HG03108 (cell line): ENCODE results near the gene IFNW1.

ENCODE experiments used
- ATAC-seq: cut with Tn5 transposase; IDR thresholded peaks from one replicate; pipeline ENCODE4 v1.9.1; 2021; ENCODE audit warnings: moderate library complexity; ENCODE audit not compliant: unreplicated experiment

Gene IFNW1

GRCh38 chr9:21110708-21111576 is 30.7 kb downstream of the IFNW1 start:
- peak; percentile 83 for ATAC-seq

- ATAC-seq, result no peak
These were observed 36.8 kb downstream of the IFNW1 start for GRCh38 chr9:21104787-21105186.

- no peak for ATAC-seq
These were observed 39.3 kb downstream of the IFNW1 start for GRCh38 chr9:21102305-21102704.

GRCh38 chr9:21097817-21098216 is 43.8 kb downstream of the IFNW1 start:
- ATAC-seq, result no peak

- ATAC-seq, result no peak
These were observed 44.8 kb downstream of the IFNW1 start for GRCh38 chr9:21096901-21097255.

GRCh38 chr9:21096172-21096900 is 45.3 kb downstream of the IFNW1 start:
- ATAC-seq, result peak; percentile 79

GRCh38 chr9:21095561-21095960 is 46.1 kb downstream of the IFNW1 start:
- ATAC-seq, result no peak
